ENCODE measurements around the gene SPATA33.
"Not testable (repeated sequence)": the region's sequence is repeated elsewhere in the genome, so short reads cannot be mapped to it uniquely, and the experiment has no call there.

Gene SPATA33

DNA sequence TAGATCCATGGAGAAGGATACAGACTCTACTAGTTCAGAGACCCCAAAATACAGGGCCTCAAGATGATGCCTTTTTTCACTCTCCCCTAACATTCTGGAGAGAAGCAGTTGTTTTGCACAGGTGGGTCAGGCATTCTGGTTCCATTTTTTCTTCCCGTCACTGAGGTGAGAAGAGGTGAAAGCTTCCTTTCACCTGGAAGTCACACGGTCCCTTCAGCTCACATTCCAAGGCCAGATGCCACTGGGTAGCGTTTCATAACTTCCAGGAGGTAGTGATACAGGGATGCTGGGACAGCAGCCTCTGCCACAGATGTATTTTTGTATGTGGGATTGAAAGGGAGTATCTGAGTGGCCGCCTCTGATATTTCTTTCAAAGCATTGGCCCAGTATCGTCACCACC is 30.8 kb downstream of the SPATA33 start:
- DNase-seq (ENCODE audit: extremely low read depth, low read depth), result no peak
- no peak for TF ChIP-seq CTCF (IDR thresholded peaks at IDR 0.05; ENCODE audit: low read depth, low read length)

- TF ChIP-seq CTCF (IDR thresholded peaks at IDR 0.05; ENCODE audit: low read depth, low read length), result no peak
- DNase-seq (ENCODE audit: extremely low read depth, low read depth), result no peak
Measured at GRCh38 chr16:89689142-89689541, 31.5 kb downstream of the SPATA33 start.

DNA sequence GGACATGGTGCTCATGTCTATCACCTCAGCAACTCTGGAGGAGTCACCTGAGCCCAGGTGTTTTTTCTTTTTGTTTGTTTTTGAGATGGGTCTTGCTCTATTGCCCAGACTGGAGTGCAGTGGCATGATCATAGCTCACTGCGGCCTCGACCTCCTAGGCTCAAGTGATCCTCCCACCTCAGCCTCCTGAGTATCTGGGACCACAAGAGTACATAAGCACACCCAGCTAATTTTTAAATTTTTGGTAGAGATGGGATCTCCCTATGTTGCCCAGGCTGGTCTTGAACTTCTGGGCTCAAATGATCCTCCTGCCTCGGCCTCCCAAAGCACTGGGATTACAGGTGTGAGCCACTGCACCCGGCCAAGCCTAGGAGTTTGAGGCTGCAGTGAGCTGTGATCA is 32.0 kb downstream of the SPATA33 start:
- DNase-seq (ENCODE audit: extremely low read depth, low read depth), result not testable (repeated sequence)

- TF ChIP-seq CTCF (IDR thresholded peaks at IDR 0.05; ENCODE audit: low read depth, low read length), result no peak
- no peak for DNase-seq (ENCODE audit: extremely low read depth, low read depth)
Measured at GRCh38 chr16:89690392-89690901, 32.8 kb downstream of the SPATA33 start.

GRCh38 chr16:89691231-89691985 is 33.8 kb downstream of the SPATA33 start:
- no peak for DNase-seq (ENCODE audit: extremely low read depth, low read depth)
- no peak for TF ChIP-seq CTCF (IDR thresholded peaks at IDR 0.05; ENCODE audit: low read depth, low read length)

DNA sequence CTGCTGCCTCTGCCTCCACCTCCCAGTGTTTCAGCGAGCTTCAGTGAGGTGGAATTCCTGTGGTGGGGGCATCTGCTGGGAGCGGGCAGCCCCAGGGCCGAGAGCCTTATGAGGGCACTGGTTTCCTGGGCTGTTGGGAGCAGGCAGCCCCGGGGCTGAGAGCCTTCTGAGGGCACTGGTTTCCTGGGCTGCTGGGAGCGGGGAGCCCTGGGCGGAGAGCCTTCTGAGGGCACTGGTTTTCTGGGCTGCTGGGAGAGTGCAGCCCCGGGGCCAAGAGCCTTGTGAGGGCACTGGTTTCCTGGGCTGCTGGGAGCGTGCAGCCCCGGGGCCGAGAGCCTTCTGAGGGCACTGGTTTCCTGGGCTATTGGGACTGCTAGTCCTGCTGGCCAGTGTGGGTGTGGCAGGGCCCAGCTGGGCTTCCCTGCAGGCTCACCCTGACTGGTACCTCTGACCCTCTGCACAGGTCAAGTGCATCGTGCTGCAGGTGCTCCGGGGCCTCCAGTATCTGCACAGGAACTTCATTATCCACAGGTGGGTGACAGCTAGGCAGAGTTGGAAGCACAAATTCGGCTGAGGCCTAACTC is 34.4 kb downstream of the SPATA33 start:
- DNase-seq (ENCODE audit: extremely low read depth, low read depth), result no peak
- no peak for TF ChIP-seq CTCF (IDR thresholded peaks at IDR 0.05; ENCODE audit: low read depth, low read length)

- DNase-seq (ENCODE audit: extremely low read depth, low read depth), result no peak
- TF ChIP-seq CTCF (IDR thresholded peaks at IDR 0.05; ENCODE audit: low read depth, low read length), result no peak
Measured at GRCh38 chr16:89693289-89693731, 35.7 kb downstream of the SPATA33 start.

Measured in AG09319 (cell line).